ENCODE results near the gene ZNF492.

ZNF492 gene

DNA sequence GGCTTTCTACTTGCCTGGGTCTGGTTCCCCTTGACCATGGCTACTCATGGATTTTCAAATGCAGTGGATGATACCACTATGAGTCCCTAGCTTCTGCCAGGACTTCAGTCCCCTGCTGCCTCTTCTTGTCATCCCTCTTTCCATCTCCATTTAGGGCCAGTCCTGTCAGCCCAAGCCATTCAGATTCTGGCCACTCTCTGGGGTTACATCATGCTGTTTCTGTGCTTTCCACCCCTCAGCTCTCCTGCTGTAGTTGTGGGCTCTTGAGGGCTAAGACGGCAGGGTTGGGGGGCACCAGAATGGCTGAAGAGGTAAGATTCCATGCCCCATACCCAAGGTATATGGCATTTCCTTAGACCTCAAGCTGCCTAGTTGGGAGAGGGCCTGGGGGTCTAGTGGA lies 13.2 kb upstream of the ZNF492 start:
- no peaks in the 10 kb centered on the region for H3K79me2 ChIP-seq (ENCODE audit: insufficient read depth, low read depth)
- H3K27ac ChIP-seq = no peak overlapping the region
- no peaks in the 10 kb centered on the region for H3K36me3 ChIP-seq (ENCODE audit: insufficient read depth)
- TF ChIP-seq, protein P1, sequence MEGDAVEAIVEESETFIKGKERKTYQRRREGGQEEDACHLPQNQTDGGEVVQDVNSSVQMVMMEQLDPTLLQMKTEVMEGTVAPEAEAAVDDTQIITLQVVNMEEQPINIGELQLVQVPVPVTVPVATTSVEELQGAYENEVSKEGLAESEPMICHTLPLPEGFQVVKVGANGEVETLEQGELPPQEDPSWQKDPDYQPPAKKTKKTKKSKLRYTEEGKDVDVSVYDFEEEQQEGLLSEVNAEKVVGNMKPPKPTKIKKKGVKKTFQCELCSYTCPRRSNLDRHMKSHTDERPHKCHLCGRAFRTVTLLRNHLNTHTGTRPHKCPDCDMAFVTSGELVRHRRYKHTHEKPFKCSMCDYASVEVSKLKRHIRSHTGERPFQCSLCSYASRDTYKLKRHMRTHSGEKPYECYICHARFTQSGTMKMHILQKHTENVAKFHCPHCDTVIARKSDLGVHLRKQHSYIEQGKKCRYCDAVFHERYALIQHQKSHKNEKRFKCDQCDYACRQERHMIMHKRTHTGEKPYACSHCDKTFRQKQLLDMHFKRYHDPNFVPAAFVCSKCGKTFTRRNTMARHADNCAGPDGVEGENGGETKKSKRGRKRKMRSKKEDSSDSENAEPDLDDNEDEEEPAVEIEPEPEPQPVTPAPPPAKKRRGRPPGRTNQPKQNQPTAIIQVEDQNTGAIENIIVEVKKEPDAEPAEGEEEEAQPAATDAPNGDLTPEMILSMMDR (conservative IDR thresholded peaks at IDR 0.05; ENCODE audit: low read depth, low read length) = no peak
- H4K20me1 ChIP-seq (ENCODE audit: insufficient read depth) = no peaks in the 10 kb centered on the region
- no peak overlapping the region for H3K9ac ChIP-seq
- H3K4me2 ChIP-seq = no peak overlapping the region
- H3K4me3 ChIP-seq (IDR thresholded peaks at IDR 0.05; ENCODE audit: insufficient read depth, low read depth, low read length) = no peak overlapping the region
- H2AFZ ChIP-seq (ENCODE audit: low read depth) = no peak overlapping the region
- H3K27me3 ChIP-seq (ENCODE audit: insufficient read depth, low read depth) = no peaks in the 10 kb centered on the region
- H3K4me1 ChIP-seq (ENCODE audit: low read depth, poor library complexity, severe bottlenecking) = no peaks in the 10 kb centered on the region

DNA sequence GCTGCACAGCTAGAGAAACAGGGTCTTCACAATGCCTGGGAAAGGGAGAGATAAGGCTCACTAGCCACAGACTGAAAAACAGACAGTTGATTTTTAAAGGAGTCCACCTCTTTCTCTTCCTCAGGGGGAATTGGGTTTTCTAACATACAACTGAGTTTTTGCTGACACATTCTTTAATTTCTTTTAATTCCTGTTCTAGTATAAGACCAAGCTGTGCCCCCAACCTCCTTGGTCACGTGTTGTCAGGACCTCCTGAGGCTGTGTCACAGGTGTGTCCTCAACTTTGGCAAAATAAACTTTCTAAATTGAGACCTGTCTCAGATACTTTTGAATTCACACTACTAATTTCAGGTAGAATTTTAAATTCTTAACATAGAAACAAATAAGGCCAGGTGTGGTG lies 12.1 kb upstream of the ZNF492 start:
- Histone ChIP-seq H3K27ac (no peak overlapping the region), H3K79me2 (ENCODE audit: insufficient read depth, low read depth) (no peaks in the 10 kb centered on the region), H2AFZ (ENCODE audit: low read depth) (no peak overlapping the region), H3K36me3 (ENCODE audit: insufficient read depth) (no peaks in the 10 kb centered on the region), H4K20me1 (ENCODE audit: insufficient read depth) (no peaks in the 10 kb centered on the region), H3K4me2 (no peak overlapping the region), H3K9ac (no peak overlapping the region), H3K4me3 (IDR thresholded peaks at IDR 0.05; ENCODE audit: insufficient read depth, low read depth, low read length) (no peak overlapping the region), H3K27me3 (ENCODE audit: insufficient read depth, low read depth) (no peaks in the 10 kb centered on the region), H3K4me1 (ENCODE audit: low read depth, poor library complexity, severe bottlenecking) (no peaks in the 10 kb centered on the region)
- TF ChIP-seq, protein P1 (conservative IDR thresholded peaks at IDR 0.05; ENCODE audit: low read depth, low read length) = no peak

DNA sequence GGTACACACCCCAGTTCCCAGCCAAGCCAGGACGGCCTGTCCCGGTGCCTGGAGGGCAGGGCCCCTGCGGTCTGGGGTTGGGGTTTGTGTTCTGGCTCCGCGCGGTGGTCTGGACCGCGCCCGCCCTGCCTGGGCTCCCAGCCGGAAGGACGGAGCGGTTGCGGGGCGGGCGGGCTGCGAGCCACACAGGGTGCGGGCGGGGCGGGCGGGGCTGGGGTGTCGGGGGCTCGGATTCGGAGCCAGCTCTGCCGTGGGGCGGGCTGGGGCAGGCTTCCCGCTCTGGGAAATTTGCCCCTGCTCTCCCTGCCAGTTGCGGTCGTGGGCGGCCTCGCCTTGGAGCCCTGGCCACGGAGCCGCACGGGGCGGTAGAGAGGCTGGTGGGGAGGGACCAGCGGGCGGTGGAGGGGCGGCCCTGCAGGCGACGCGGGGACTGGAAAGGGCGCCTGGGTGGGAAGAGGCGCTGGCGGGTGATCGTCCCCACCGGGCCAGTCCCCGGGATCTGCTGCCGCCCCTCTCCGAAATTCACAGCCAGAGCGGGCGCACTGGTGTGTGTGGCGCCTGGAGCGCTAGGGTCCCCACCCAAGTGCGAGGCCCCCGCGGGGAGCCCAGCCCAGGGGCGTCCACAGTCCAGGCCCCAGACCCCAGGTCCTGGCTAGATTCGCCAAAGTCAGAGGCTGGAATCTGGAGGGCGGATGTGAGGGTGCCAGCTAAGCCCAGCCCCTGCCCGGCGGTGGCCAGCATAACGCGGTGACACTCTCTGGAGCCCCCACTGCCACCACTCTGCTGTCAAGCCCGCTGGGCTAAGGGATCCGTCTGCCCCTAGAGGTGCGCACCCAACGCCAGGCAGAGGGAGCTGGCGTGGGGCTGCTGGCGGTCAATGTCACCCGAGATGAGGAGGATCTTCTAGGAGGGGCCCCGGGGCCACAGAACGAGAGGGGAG lies 11.0 kb upstream of the ZNF492 start:
- Histone ChIP-seq H3K4me1 (ENCODE audit: low read depth, poor library complexity, severe bottlenecking) (no peaks in the 10 kb centered on the region), H3K4me2 (no peak overlapping the region), H4K20me1 (ENCODE audit: insufficient read depth) (no peaks in the 10 kb centered on the region), H3K27me3 (ENCODE audit: insufficient read depth, low read depth) (no peaks in the 10 kb centered on the region), H2AFZ (ENCODE audit: low read depth) (no peak overlapping the region), H3K36me3 (ENCODE audit: insufficient read depth) (no peaks in the 10 kb centered on the region), H3K79me2 (ENCODE audit: insufficient read depth, low read depth) (no peaks in the 10 kb centered on the region), H3K9ac (no peak overlapping the region), H3K4me3 (IDR thresholded peaks at IDR 0.05; ENCODE audit: insufficient read depth, low read depth, low read length) (no peak overlapping the region), H3K27ac (no peak overlapping the region)
- TF ChIP-seq, protein P1 (conservative IDR thresholded peaks at IDR 0.05; ENCODE audit: low read depth, low read length) = no peak

DNA sequence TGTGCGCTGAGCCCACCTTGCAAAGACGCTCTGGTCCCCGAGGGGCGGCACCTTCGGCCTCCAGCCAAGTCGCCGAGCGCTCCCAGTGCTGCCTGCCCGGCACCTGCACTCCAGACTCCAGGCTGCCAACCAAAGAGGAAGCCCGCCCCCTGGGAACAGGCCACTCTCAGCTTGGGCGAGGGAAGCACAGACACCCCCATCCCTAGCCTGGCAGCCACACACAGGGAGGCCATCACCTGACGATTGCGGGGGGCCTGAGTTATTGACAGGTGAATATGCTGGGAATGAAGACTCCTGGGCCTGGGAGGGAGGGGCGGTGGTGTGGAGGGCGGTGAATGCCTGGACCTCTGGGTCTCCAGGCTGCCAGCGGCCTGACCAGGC lies 10.3 kb upstream of the ZNF492 start:
- Histone ChIP-seq H3K79me2 (ENCODE audit: insufficient read depth, low read depth) (no peaks in the 10 kb centered on the region), H3K27me3 (ENCODE audit: insufficient read depth, low read depth) (no peaks in the 10 kb centered on the region), H3K36me3 (ENCODE audit: insufficient read depth) (no peaks in the 10 kb centered on the region), H2AFZ (ENCODE audit: low read depth) (no peak overlapping the region), H3K9ac (no peak overlapping the region), H4K20me1 (ENCODE audit: insufficient read depth) (no peaks in the 10 kb centered on the region), H3K27ac (no peak overlapping the region), H3K4me3 (IDR thresholded peaks at IDR 0.05; ENCODE audit: insufficient read depth, low read depth, low read length) (no peak overlapping the region), H3K4me2 (no peak overlapping the region), H3K4me1 (ENCODE audit: low read depth, poor library complexity, severe bottlenecking) (no peaks in the 10 kb centered on the region)
- TF ChIP-seq, protein P1 (conservative IDR thresholded peaks at IDR 0.05; ENCODE audit: low read depth, low read length) = no peak
